HG03457 (cell line): ENCODE measurements around the gene JAM2.

Experiments
- ATAC-seq: cut with Tn5 transposase; IDR thresholded peaks from one replicate; pipeline ENCODE4 v1.9.1; 2021; ENCODE audit warnings: moderate number of reproducible peaks; ENCODE audit not compliant: unreplicated experiment

The JAM2 gene

DNA sequence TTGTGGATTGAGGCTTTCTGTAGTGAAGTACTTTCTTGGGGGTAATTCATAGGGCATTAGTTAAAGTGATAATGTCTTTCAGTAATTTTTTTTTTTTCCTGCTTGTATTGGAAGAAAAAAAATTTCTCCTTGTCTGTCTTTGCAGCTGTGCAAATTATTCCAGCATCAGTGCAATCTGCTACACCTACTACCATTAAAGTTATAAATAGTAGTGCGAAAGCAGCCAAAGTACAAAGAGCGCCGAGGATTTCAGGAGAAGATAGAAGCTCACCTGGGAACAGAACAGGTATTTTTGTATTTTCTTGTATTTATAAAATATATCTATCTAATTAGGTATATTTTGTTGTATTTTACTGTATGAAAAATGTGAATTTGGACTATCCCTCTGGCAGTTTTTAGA lies 125.0 kb downstream of the JAM2 start:
- no peak for ATAC-seq
